K562 (cell line): ENCODE data around the gene GCHFR. TPM values are rescaled to one million over a fixed set of nuclear protein-coding genes. Genes with fewer than 3 reads are reported as not detected.

Experiments
- CBFA2T3 ChIP-seq: fragments of 450-650 bp; IDR thresholded peaks from 2 replicates; pipeline ENCODE4 v1.6.1; 2017
- CREM ChIP-seq: IDR thresholded peaks from 2 replicates; pipeline ENCODE4 v1.6.1; 2014; ENCODE audit warnings: antibody characterized with exemption, low read depth
- DPF2 ChIP-seq: fragments of 450-650 bp; IDR thresholded peaks from 2 replicates; pipeline ENCODE4 v1.6.1; 2016
- MAFF ChIP-seq: IDR thresholded peaks from 2 replicates; pipeline ENCODE4 v1.6.1; 2012; ENCODE audit warnings: low read length, improper control_type of control experiment
- MYC ChIP-seq, 2 experiments: fragments of 250-450 bp in 1 of 2; sonication (Bioruptor Pico) in 1 of 2; IDR thresholded peaks; 2 replicates each; pipeline versions ENCODE4 v1.5.1 to v1.6.1; 2012 to 2021; ENCODE audit warnings: low read depth in 2 of 2, borderline replicate concordance in 1 of 2, improper control_type of control experiment in 1 of 2, low read length in 1 of 2, mild to moderate bottlenecking in 1 of 2, moderate library complexity in 1 of 2
- POLR2G ChIP-seq: fragments of 200-400 bp; formaldehyde crosslinking; IDR thresholded peaks from 2 replicates; pipeline ENCODE4 v1.6.1; 2017; ENCODE audit warnings: low read depth, mild to moderate bottlenecking, antibody characterized with exemption, low read length, moderate library complexity
- PTRF ChIP-seq: fragments of 450-650 bp; IDR thresholded peaks from 2 replicates; pipeline ENCODE4 v1.6.1; 2016; ENCODE audit warnings: mild to moderate bottlenecking, missing genetic modification characterization, missing compliant biosample characterization
- TCF3 ChIP-seq: sonication (generic); formaldehyde crosslinking; IDR thresholded peaks from 2 replicates; pipeline ENCODE4 v1.4.0; 2020; ENCODE audit warnings: mild to moderate bottlenecking, missing genetic modification reagents
- TEAD4 ChIP-seq, 2 experiments: sonication (generic) in 1 of 2; formaldehyde crosslinking in 1 of 2; IDR thresholded peaks; 2 replicates each; pipeline versions ENCODE4 v1.6.1 to v1.8.0; 2012 to 2022; ENCODE audit warnings: borderline replicate concordance in 1 of 2, inconsistent platforms in 1 of 2, low read length in 1 of 2, mild to moderate bottlenecking in 1 of 2, missing genetic modification reagents in 1 of 2
- ZNF121 ChIP-seq: sonication (generic); formaldehyde crosslinking; conservative IDR thresholded peaks from 2 replicates; pipeline ENCODE4 v1.8.0; 2022; ENCODE audit warnings: missing genetic modification reagents
- ZNF282 ChIP-seq: sonication (generic); formaldehyde crosslinking; IDR thresholded peaks from 2 replicates; pipeline ENCODE4 v1.8.1; 2023; ENCODE audit warnings: missing genetic modification reagents
- polyA plus RNA-seq, 8 experiments: library from polyadenylated mRNA; depleted of rRNA in 4 of 8; stranded (reverse) in 5 of 8; unstranded in 3 of 8; fragments of >200 nt; fragmentation: Nextera tagmentation in 2 of 8; fragmentation: Illumina TruSeq in 1 of 8; extraction: Ambion mirVana in 2 of 8; extraction: Trizol in 1 of 8; gene quantifications; 2 replicates each; pipeline versions ENCODE4 v1.2.1 to v1.2.3, GENCODE V29; 2011 to 2014; ENCODE audit warnings: inconsistent platforms in 1 of 8, missing spikeins in 1 of 8
- total RNA-seq, 7 experiments: library from RNA; depleted of rRNA in 6 of 7; stranded (reverse); fragments of >200 nt in 6 of 7; fragmentation: Illumina TruSeq in 2 of 7; extraction: Trizol in 2 of 7; gene quantifications; 2 replicates each; pipeline versions ENCODE4 v1.2.1 to v1.2.3, GENCODE V29; 2011 to 2021; ENCODE audit warnings: low replicate concordance in 1 of 7
- TF ChIP-seq, protein P1 (sequence below), 2 experiments: fragments of 450-650 bp; conservative IDR thresholded peaks; 2 replicates each; pipeline ENCODE4 v1.6.1; 2017; ENCODE audit warnings: mild to moderate bottlenecking in 2 of 2, moderate library complexity in 2 of 2
- TF ChIP-seq, protein P2 (sequence below): fragments of 450-650 bp; IDR thresholded peaks from 2 replicates; pipeline ENCODE4 v1.6.1; 2016; ENCODE audit warnings: mild to moderate bottlenecking, moderate library complexity

The GCHFR gene
- total and polyA plus RNA-seq, 9 of the 15 experiments (the other 6 are each of a cell fraction or from before 2014, with no cell fraction given), result 8.7 to 83.5 (median 20.8) TPM

DNA sequence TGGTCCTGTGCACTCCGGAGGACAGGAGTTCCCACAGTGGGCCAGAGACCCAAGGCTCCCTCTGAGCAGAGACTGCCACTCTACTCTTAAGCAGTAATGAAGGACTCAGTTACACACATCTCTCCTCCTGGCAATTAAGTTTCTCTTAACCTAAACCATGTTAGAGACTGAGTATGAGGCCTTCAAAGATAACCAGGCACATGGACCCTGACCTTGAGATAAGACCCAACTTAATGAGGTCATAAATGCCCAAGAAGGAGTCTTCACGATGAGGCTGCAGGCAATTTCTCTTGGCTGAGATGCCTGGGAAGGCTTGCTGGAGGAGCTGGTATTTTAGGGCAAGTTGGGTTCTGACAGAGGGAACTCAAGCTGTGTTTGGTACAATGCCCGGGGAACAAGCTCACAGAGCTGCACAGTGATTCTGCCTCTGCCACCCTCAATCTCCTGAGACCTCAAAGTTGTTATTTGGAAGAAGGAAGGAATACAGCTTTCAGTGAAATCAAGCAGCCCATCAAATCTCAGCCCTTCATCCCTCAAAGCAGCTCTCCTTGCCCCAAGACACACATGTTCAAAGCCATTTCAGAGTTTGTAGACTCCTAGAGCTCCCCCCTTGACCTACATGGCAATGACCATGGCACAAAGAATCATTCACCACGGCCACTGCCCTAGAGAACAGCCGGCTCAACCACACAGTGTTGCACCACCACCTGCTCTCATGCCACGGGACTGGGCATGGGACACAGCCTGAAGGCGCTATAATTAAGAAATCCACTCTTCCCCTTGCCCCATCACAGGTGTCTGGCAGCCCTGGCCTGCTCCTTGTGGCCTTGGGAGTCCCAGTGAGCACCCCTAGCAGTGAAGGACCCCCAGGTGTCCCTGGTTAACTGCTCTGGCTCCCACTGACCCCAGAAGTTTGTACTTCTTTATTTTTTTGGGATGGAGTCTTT is 15.9 kb upstream of the GCHFR start (continued):
- TF ChIP-seq, protein P1, sequence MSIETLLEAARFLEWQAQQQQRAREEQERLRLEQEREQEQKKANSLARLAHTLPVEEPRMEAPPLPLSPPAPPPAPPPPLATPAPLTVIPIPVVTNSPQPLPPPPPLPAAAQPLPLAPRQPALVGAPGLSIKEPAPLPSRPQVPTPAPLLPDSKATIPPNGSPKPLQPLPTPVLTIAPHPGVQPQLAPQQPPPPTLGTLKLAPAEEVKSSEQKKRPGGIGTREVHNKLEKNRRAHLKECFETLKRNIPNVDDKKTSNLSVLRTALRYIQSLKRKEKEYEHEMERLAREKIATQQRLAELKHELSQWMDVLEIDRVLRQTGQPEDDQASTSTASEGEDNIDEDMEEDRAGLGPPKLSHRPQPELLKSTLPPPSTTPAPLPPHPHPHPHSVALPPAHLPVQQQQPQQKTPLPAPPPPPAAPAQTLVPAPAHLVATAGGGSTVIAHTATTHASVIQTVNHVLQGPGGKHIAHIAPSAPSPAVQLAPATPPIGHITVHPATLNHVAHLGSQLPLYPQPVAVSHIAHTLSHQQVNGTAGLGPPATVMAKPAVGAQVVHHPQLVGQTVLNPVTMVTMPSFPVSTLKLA (conservative IDR thresholded peaks at IDR 0.05), result peak in 1 of 2 experiments; percentile 44; a peak in 1 of 4 replicates
- TF ChIP-seq, protein P2, sequence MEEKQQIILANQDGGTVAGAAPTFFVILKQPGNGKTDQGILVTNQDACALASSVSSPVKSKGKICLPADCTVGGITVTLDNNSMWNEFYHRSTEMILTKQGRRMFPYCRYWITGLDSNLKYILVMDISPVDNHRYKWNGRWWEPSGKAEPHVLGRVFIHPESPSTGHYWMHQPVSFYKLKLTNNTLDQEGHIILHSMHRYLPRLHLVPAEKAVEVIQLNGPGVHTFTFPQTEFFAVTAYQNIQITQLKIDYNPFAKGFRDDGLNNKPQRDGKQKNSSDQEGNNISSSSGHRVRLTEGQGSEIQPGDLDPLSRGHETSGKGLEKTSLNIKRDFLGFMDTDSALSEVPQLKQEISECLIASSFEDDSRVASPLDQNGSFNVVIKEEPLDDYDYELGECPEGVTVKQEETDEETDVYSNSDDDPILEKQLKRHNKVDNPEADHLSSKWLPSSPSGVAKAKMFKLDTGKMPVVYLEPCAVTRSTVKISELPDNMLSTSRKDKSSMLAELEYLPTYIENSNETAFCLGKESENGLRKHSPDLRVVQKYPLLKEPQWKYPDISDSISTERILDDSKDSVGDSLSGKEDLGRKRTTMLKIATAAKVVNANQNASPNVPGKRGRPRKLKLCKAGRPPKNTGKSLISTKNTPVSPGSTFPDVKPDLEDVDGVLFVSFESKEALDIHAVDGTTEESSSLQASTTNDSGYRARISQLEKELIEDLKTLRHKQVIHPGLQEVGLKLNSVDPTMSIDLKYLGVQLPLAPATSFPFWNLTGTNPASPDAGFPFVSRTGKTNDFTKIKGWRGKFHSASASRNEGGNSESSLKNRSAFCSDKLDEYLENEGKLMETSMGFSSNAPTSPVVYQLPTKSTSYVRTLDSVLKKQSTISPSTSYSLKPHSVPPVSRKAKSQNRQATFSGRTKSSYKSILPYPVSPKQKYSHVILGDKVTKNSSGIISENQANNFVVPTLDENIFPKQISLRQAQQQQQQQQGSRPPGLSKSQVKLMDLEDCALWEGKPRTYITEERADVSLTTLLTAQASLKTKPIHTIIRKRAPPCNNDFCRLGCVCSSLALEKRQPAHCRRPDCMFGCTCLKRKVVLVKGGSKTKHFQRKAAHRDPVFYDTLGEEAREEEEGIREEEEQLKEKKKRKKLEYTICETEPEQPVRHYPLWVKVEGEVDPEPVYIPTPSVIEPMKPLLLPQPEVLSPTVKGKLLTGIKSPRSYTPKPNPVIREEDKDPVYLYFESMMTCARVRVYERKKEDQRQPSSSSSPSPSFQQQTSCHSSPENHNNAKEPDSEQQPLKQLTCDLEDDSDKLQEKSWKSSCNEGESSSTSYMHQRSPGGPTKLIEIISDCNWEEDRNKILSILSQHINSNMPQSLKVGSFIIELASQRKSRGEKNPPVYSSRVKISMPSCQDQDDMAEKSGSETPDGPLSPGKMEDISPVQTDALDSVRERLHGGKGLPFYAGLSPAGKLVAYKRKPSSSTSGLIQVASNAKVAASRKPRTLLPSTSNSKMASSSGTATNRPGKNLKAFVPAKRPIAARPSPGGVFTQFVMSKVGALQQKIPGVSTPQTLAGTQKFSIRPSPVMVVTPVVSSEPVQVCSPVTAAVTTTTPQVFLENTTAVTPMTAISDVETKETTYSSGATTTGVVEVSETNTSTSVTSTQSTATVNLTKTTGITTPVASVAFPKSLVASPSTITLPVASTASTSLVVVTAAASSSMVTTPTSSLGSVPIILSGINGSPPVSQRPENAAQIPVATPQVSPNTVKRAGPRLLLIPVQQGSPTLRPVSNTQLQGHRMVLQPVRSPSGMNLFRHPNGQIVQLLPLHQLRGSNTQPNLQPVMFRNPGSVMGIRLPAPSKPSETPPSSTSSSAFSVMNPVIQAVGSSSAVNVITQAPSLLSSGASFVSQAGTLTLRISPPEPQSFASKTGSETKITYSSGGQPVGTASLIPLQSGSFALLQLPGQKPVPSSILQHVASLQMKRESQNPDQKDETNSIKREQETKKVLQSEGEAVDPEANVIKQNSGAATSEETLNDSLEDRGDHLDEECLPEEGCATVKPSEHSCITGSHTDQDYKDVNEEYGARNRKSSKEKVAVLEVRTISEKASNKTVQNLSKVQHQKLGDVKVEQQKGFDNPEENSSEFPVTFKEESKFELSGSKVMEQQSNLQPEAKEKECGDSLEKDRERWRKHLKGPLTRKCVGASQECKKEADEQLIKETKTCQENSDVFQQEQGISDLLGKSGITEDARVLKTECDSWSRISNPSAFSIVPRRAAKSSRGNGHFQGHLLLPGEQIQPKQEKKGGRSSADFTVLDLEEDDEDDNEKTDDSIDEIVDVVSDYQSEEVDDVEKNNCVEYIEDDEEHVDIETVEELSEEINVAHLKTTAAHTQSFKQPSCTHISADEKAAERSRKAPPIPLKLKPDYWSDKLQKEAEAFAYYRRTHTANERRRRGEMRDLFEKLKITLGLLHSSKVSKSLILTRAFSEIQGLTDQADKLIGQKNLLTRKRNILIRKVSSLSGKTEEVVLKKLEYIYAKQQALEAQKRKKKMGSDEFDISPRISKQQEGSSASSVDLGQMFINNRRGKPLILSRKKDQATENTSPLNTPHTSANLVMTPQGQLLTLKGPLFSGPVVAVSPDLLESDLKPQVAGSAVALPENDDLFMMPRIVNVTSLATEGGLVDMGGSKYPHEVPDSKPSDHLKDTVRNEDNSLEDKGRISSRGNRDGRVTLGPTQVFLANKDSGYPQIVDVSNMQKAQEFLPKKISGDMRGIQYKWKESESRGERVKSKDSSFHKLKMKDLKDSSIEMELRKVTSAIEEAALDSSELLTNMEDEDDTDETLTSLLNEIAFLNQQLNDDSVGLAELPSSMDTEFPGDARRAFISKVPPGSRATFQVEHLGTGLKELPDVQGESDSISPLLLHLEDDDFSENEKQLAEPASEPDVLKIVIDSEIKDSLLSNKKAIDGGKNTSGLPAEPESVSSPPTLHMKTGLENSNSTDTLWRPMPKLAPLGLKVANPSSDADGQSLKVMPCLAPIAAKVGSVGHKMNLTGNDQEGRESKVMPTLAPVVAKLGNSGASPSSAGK, result peak; percentile 63
- TF ChIP-seq CBFA2T3, result peak; percentile 58
- TF ChIP-seq MYC (IDR thresholded peaks at IDR 0.05; ENCODE audit: low read depth, low read length), result 0 out of 2 replicates have a peak, but pooled peaks have one; percentile 30
- no peak for TF ChIP-seq MYC (CRISPR knock-in tag; IDR thresholded peaks at IDR 0.05; ENCODE audit: borderline replicate concordance, low read depth)
- no peak for TF ChIP-seq PTRF (tag)
- TF ChIP-seq MAFF, result no peak
- TF ChIP-seq DPF2, result peak; percentile 59
- TF ChIP-seq CREM, result peak; percentile 41
- no peak for TF ChIP-seq ZNF282 (CRISPR knock-in tag)
- peak; percentile 42; the same call in 1 of the 2 replicates for TF ChIP-seq TEAD4 (IDR thresholded peaks at IDR 0.05; ENCODE audit: low read length)
- no peak for TF ChIP-seq TEAD4 (CRISPR knock-in tag; IDR thresholded peaks at IDR 0.05; ENCODE audit: borderline replicate concordance)
- peak; percentile 59; the same call in 1 of the 2 replicates for TF ChIP-seq TCF3 (CRISPR knock-in tag)
- TF ChIP-seq POLR2G, result peak; percentile 37; the same call in 1 of the 2 replicates
- 0 out of 2 replicates have a peak, but pooled peaks have one; percentile 15 for TF ChIP-seq ZNF121
